GM12891 (cell line): ENCODE results near the gene EPS8L1.

Experiments
- PAX5 ChIP-seq: IDR thresholded peaks from 2 replicates; pipeline ENCODE4 v1.6.1; 2011; ENCODE audit warnings: low read length, moderate library complexity, mild to moderate bottlenecking; ENCODE audit not compliant: insufficient read depth, severe bottlenecking
- POLR2A ChIP-seq: IDR thresholded peaks from 2 replicates; pipeline ENCODE4 v1.6.1; 2011; ENCODE audit warnings: low read depth, low read length, control low read depth
- POLR2AphosphoS5 ChIP-seq: IDR thresholded peaks from 2 replicates; pipeline ENCODE4 v1.6.1; 2011; ENCODE audit warnings: low read depth, low read length, control low read depth
- POU2F2 ChIP-seq: IDR thresholded peaks from 2 replicates; pipeline ENCODE4 v1.6.1; 2011; ENCODE audit warnings: low read depth, mild to moderate bottlenecking, control low read depth, low read length, moderate library complexity
- SPI1 ChIP-seq: IDR thresholded peaks from 2 replicates; pipeline ENCODE4 v1.6.1; 2011; ENCODE audit warnings: low read depth, low read length, control low read depth
- TAF1 ChIP-seq: IDR thresholded peaks from 2 replicates; pipeline ENCODE4 v1.6.1; 2011; ENCODE audit warnings: low read depth, low read length, control low read depth

DNA sequence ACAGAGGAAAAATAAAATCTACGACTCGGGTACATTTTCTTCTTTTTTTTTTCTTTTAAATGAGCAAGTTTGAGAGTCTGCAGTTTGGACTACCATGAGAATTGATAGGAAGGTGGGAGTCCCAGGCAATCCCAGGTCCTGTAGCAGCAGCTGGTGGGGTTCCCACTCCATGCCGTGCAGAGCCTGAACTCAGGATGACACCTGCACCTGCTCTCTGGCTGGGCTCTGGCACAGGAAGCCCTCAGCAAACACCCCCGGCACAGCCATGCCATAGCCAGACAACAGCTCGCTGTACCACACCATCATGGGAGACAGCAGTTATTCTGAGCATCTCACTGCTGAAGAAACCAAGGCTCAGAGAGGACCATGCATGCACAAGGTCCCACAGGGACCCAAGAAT lies 31.4 kb upstream of the EPS8L1 start:
- TF ChIP-seq POLR2AphosphoS5 (no peak), POLR2A (no peak), PAX5 (no peak), TAF1 (no peak), SPI1 (no peak), POU2F2 (no peak)
